ENCODE data around the gene RAD51B. TPM values are rescaled to one million over a fixed set of nuclear protein-coding genes. Genes with fewer than 3 reads are reported as not detected.

Gene RAD51B
- polyA plus RNA-seq, 3 donors = 3.6 to 11.6 (median 9.4) TPM

GRCh38 chr14:68669603-68670358, 850.2 kb downstream of the RAD51B start:
- no peak overlapping the region for H3K4me3 Mint-ChIP-seq
- no peak overlapping the region for H2AFZ ChIP-seq (ENCODE audit: insufficient read depth, low read depth, low read length, poor library complexity, severe bottlenecking)
- peaks cover 0 to 5% of the 10 kb centered on the region in 2 donors for H3K36me3 Mint-ChIP-seq
- H3K79me2 ChIP-seq (ENCODE audit: insufficient read depth, low read length) = no peaks in the 10 kb centered on the region
- no peaks in the 10 kb centered on the region for H3K4me1 ChIP-seq (ENCODE audit: control insufficient read depth in 1 of 2, insufficient read depth in 2 of 2, low read length in 2 of 2)
- H3K27me3 ChIP-seq (ENCODE audit: control insufficient read depth in 2 of 2, insufficient read depth in 2 of 2, low read length in 2 of 2) = no peaks in the 10 kb centered on the region
- H3K4me3 ChIP-seq (replicated peaks in 1 of 3; ENCODE audit: low read depth in 2 of 3, low read length in 3 of 3) = no peak overlapping the region
- H3K9me3 Mint-ChIP-seq = peaks cover 0 to 7% (median 0%) of the 10 kb centered on the region in 7 donors
- H3K4me2 ChIP-seq (replicated peaks; ENCODE audit: extremely low read depth, low read length, poor library complexity, severe bottlenecking) = no peak overlapping the region
- H3K9me3 ChIP-seq (replicated peaks in 1 of 2; ENCODE audit: control insufficient read depth in 1 of 2, insufficient read depth in 1 of 2, low read length in 2 of 2) = no peaks in the 10 kb centered on the region
- H3K27ac ChIP-seq (ENCODE audit: low read depth in 1 of 2, low read length in 2 of 2) = no peak overlapping the region
- H3K36me3 ChIP-seq (replicated peaks in 1 of 2; ENCODE audit: control insufficient read depth in 1 of 2, insufficient read depth in 2 of 2, low read length in 2 of 2) = no peaks in the 10 kb centered on the region
- peaks cover 0 to 7% (median 1%) of the 10 kb centered on the region in 3 donors for H3K27me3 Mint-ChIP-seq (ENCODE audit: low read depth in 3 of 3)
- H3K4me1 Mint-ChIP-seq = peaks cover 17% of the 10 kb centered on the region
- DNase-seq = no peak
- no peak overlapping the region for H3K9ac ChIP-seq (ENCODE audit: insufficient read depth, low read length, poor library complexity, severe bottlenecking)
- WGBS (ENCODE audit: insufficient coverage) = 94% methylated on average over 12 of the region's 14 CpGs
- no peak overlapping the region for H3K27ac Mint-ChIP-seq
- intact Hi-C loops (cut with micrococcal nuclease) = no loop called here
- TF ChIP-seq CTCF (IDR thresholded peaks at IDR 0.05) = no peak
- H4K20me1 ChIP-seq (ENCODE audit: insufficient read depth, low read length) = no peaks in the 10 kb centered on the region

- H3K27ac ChIP-seq (ENCODE audit: low read depth in 1 of 2, low read length in 2 of 2) = no peak overlapping the region
Observed at GRCh38 chr14:68670359-68670715, 850.8 kb downstream of the RAD51B start.

More at GRCh38 chr14:68670359-68670715, 850.8 kb downstream of the RAD51B start:
- H3K4me3 ChIP-seq (replicated peaks in 1 of 3; ENCODE audit: low read depth in 2 of 3, low read length in 3 of 3) = no peak overlapping the region
- H3K36me3 ChIP-seq (replicated peaks in 1 of 2; ENCODE audit: control insufficient read depth in 1 of 2, insufficient read depth in 2 of 2, low read length in 2 of 2) = no peaks in the 10 kb centered on the region
- WGBS (ENCODE audit: insufficient coverage) = no CpG with 5 or more reads among the region's 1 CpG
- Mint-ChIP-seq H3K27ac (peak overlapping the region in 2 of 7 donors; percentile 27 to 43), H3K36me3 (peaks cover 0 to 5% of the 10 kb centered on the region in 2 donors), H3K9me3 (peaks cover 0 to 7% (median 0%) of the 10 kb centered on the region in 7 donors), H3K27me3 (ENCODE audit: low read depth in 3 of 3) (peaks cover 0 to 5% (median 1%) of the 10 kb centered on the region in 3 donors), H3K4me1 (peaks cover 18% of the 10 kb centered on the region), H3K4me3 (no peak overlapping the region)
- no peaks in the 10 kb centered on the region for H3K4me1 ChIP-seq (ENCODE audit: control insufficient read depth in 1 of 2, insufficient read depth in 2 of 2, low read length in 2 of 2)
- H3K27me3 ChIP-seq (ENCODE audit: control insufficient read depth in 2 of 2, insufficient read depth in 2 of 2, low read length in 2 of 2) = no peaks in the 10 kb centered on the region
- intact Hi-C loops (cut with micrococcal nuclease) = no loop called here
- no peak for TF ChIP-seq CTCF (IDR thresholded peaks at IDR 0.05)
- no peaks in the 10 kb centered on the region for H3K9me3 ChIP-seq (replicated peaks in 1 of 2; ENCODE audit: control insufficient read depth in 1 of 2, insufficient read depth in 1 of 2, low read length in 2 of 2)
- H2AFZ ChIP-seq (ENCODE audit: insufficient read depth, low read depth, low read length, poor library complexity, severe bottlenecking) = no peak overlapping the region
- no peaks in the 10 kb centered on the region for H4K20me1 ChIP-seq (ENCODE audit: insufficient read depth, low read length)
- no peak overlapping the region for H3K4me2 ChIP-seq (replicated peaks; ENCODE audit: extremely low read depth, low read length, poor library complexity, severe bottlenecking)
- H3K79me2 ChIP-seq (ENCODE audit: insufficient read depth, low read length) = no peaks in the 10 kb centered on the region
- no peak for DNase-seq
- no peak overlapping the region for H3K9ac ChIP-seq (ENCODE audit: insufficient read depth, low read length, poor library complexity, severe bottlenecking)
